Gastroesophageal sphincter (tissue), 4 donors: ENCODE results near the gene CX3CL1. TPM values are rescaled to one million over a fixed set of nuclear protein-coding genes. Genes with fewer than 3 reads are reported as not detected.

Experiments
- ATAC-seq: fragments of 150-250 bp; one replicate; pipeline ENCODE4 v1.9.1; 2016; ENCODE audit warnings: mild to moderate bottlenecking, moderate library complexity
- H3K27ac ChIP-seq, 4 donors: fragments of 200-600 bp; sonication (generic) in 3 of 4; 1 replicate in 3 of 4; 2 replicates in 1 of 4; pipeline ENCODE4 v1.5.1; 2016 to 2019
- H3K27me3 ChIP-seq: fragments of 200-600 bp; sonication (generic); one replicate; pipeline ENCODE4 v1.5.1; 2019
- H3K36me3 ChIP-seq, 2 donors: fragments of 200-600 bp; sonication (generic); one replicate each; pipeline ENCODE4 v1.5.1; 2019; ENCODE audit warnings: control low read depth in 1 of 2
- H3K4me1 ChIP-seq, 3 donors: fragments of 200-600 bp; sonication (generic); 1 replicate in 2 of 3; 2 replicates in 1 of 3; pipeline ENCODE4 v1.5.1; 2016 to 2019; ENCODE audit warnings: control low read depth in 2 of 3
- H3K4me3 ChIP-seq, 2 donors: fragments of 200-600 bp; sonication (generic); one replicate each; pipeline ENCODE4 v1.5.1; 2019; ENCODE audit warnings: mild to moderate bottlenecking in 1 of 2, moderate library complexity in 1 of 2
- H3K9me3 ChIP-seq, 3 donors: fragments of 200-600 bp; sonication (generic); one replicate each; pipeline ENCODE4 v1.5.1; 2017 to 2019; ENCODE audit warnings: control low read depth in 2 of 3
- CTCF ChIP-seq, 4 experiments: fragments of 200-600 bp in 2 of 4; fragments of 450-650 bp in 2 of 4; sonication (generic) in 1 of 4; IDR thresholded peaks; one replicate each; pipeline ENCODE4 v1.5.1; 2017 to 2019; ENCODE audit warnings: antibody characterized with exemption in 4 of 4, mild to moderate bottlenecking in 2 of 4, moderate library complexity in 2 of 4
- EP300 ChIP-seq: sonication (generic); formaldehyde crosslinking; IDR thresholded peaks from one replicate; pipeline ENCODE4 v1.6.1; 2017; ENCODE audit warnings: antibody characterized with exemption, mild to moderate bottlenecking
- POLR2A ChIP-seq, 2 donors: fragments of 450-650 bp; IDR thresholded peaks; one replicate each; pipeline ENCODE4 v1.6.1; 2017; ENCODE audit warnings: antibody characterized with exemption in 2 of 2, mild to moderate bottlenecking in 2 of 2, moderate library complexity in 1 of 2
- POLR2AphosphoS5 ChIP-seq: sonication (generic); formaldehyde crosslinking; IDR thresholded peaks from one replicate; pipeline ENCODE4 v1.6.1; 2017; ENCODE audit warnings: antibody characterized with exemption
- WGBS, 2 donors: methylation state at CpG; one replicate each; pipeline ENCODE4 v1.1.5; 2018; ENCODE audit warnings: low coverage in 1 of 2; 5-methylcytosine and 5-hydroxymethylcytosine counted together
- total RNA-seq, 4 donors: library from RNA; depleted of rRNA; stranded (reverse); fragments of >200 nt; gene quantifications; one replicate each; pipeline ENCODE4 v1.1.0, GENCODE V29; 2016

CX3CL1 gene
- total RNA-seq, 4 donors from 2014 or later, result 18.6 to 45.8 (median 30.5) TPM

GRCh38 chr16:57387598-57388354 lies 15.5 kb downstream of the CX3CL1 start:
- no peak overlapping the region for H3K4me3 ChIP-seq
- no peak for TF ChIP-seq POLR2AphosphoS5
- TF ChIP-seq CTCF (IDR thresholded peaks at IDR 0.05), result no peak
- TF ChIP-seq EP300, result no peak
- no peak for TF ChIP-seq POLR2A (IDR thresholded peaks at IDR 0.05)
- ATAC-seq, result no peak
- no peaks in the 10 kb centered on the region for H3K27me3 ChIP-seq
- H3K4me1 ChIP-seq, result peaks cover 0 to 45% (median 20%) of the 10 kb centered on the region in 3 donors
- 86% methylated on average over 3 of the region's 3 CpGs; no CpG with 5 or more reads in 1 of the 2 donors for whole genome bisulfite sequencing, 2 donors
- H3K9me3 ChIP-seq, result no peaks in the 10 kb centered on the region
- H3K27ac ChIP-seq, result no peak overlapping the region
- H3K36me3 ChIP-seq, result peaks cover 0 to 7% of the 10 kb centered on the region in 2 donors

GRCh38 chr16:57388359-57389086 lies 16.2 kb downstream of the CX3CL1 start:
- WGBS, 2 donors, result 70 to 76% methylated on average over 5 to 6 of the region's 7 CpGs
- H3K36me3 ChIP-seq, result no peaks in the 10 kb centered on the region
- H3K4me3 ChIP-seq, result no peak overlapping the region
- ATAC-seq, result no peak
- no peaks in the 10 kb centered on the region for H3K9me3 ChIP-seq
- H3K27me3 ChIP-seq, result no peaks in the 10 kb centered on the region
- H3K4me1 ChIP-seq, result peaks cover 0 to 38% (median 20%) of the 10 kb centered on the region in 3 donors
- TF ChIP-seq POLR2AphosphoS5, result no peak
- no peak for TF ChIP-seq POLR2A (IDR thresholded peaks at IDR 0.05)
- no peak for TF ChIP-seq CTCF (IDR thresholded peaks at IDR 0.05)
- TF ChIP-seq EP300, result no peak
- no peak overlapping the region for H3K27ac ChIP-seq

GRCh38 chr16:57389087-57389468 lies 16.8 kb downstream of the CX3CL1 start:
- no peak for TF ChIP-seq CTCF (IDR thresholded peaks at IDR 0.05)
- no peak for ATAC-seq
- H3K27me3 ChIP-seq, result no peaks in the 10 kb centered on the region
- H3K9me3 ChIP-seq, result no peaks in the 10 kb centered on the region
- H3K27ac ChIP-seq, result no peak overlapping the region
- no peaks in the 10 kb centered on the region for H3K36me3 ChIP-seq
- no peak overlapping the region for H3K4me3 ChIP-seq
- 89 to 91% methylated on average over 3 of the region's 3 CpGs for WGBS, 2 donors
- H3K4me1 ChIP-seq, result peaks cover 0 to 32% (median 15%) of the 10 kb centered on the region in 3 donors

- WGBS, 2 donors, result 98% methylated on average over 3 of the region's 5 CpGs; no CpG with 5 or more reads in 1 of the 2 donors
- H3K27ac ChIP-seq, result no peak overlapping the region
- TF ChIP-seq POLR2AphosphoS5, result no peak
- TF ChIP-seq EP300, result no peak
- TF ChIP-seq CTCF (IDR thresholded peaks at IDR 0.05), result no peak
- TF ChIP-seq POLR2A (IDR thresholded peaks at IDR 0.05), result no peak
- H3K4me3 ChIP-seq, result no peak overlapping the region
- H3K36me3 ChIP-seq, result no peaks in the 10 kb centered on the region
- peaks cover 0 to 25% (median 6%) of the 10 kb centered on the region in 3 donors for H3K4me1 ChIP-seq
- H3K9me3 ChIP-seq, result no peaks in the 10 kb centered on the region
- ATAC-seq, result no peak
- no peaks in the 10 kb centered on the region for H3K27me3 ChIP-seq
These were observed 18.5 kb downstream of the CX3CL1 start for GRCh38 chr16:57390636-57391295.
